Spleen (tissue), 11 donors: ENCODE measurements around the gene GLIPR1L2. TPM values are rescaled to one million over a fixed set of nuclear protein-coding genes. Genes with fewer than 3 reads are reported as not detected.

Source experiments
- DNase-seq: peaks from one replicate; pipeline ENCODE4 v3.0.0-alpha.2; 2020
- H3K27ac ChIP-seq, 8 donors: fragments of 200-600 bp; sonication (generic) in 7 of 8; 1 replicate in 4 of 8; 2 replicates in 4 of 8; pipeline versions ENCODE4 v1.5.0 to v1.8.0; 2016 to 2021; ENCODE audit warnings: inconsistent platforms in 4 of 8, mild to moderate bottlenecking in 4 of 8, moderate library complexity in 1 of 8
- H3K27me3 ChIP-seq, 7 donors: fragments of 200-600 bp; sonication (generic) in 6 of 7; replicated peaks in 1 of 7; 1 replicate in 4 of 7; 2 replicates in 3 of 7; pipeline versions ENCODE4 v1.5.0 to v1.8.0; 2016 to 2021; ENCODE audit warnings: inconsistent platforms in 3 of 7, mild to moderate bottlenecking in 1 of 7
- H3K36me3 ChIP-seq, 6 donors: fragments of 200-600 bp; sonication (generic) in 5 of 6; 1 replicate in 4 of 6; 2 replicates in 2 of 6; pipeline versions ENCODE4 v1.5.0 to v1.8.0; 2016 to 2021; ENCODE audit warnings: inconsistent platforms in 2 of 6
- H3K4me1 ChIP-seq, 6 donors: fragments of 200-600 bp; sonication (generic) in 5 of 6; 1 replicate in 3 of 6; 2 replicates in 3 of 6; pipeline versions ENCODE4 v1.5.0 to v1.8.0; 2016 to 2021; ENCODE audit warnings: inconsistent platforms in 3 of 6
- H3K4me3 ChIP-seq, 8 donors: fragments of 200-600 bp; sonication (generic) in 7 of 8; 1 replicate in 4 of 8; 2 replicates in 4 of 8; pipeline versions ENCODE4 v1.5.0 to v1.8.0; 2016 to 2021; ENCODE audit warnings: inconsistent platforms in 4 of 8, mild to moderate bottlenecking in 4 of 8, moderate library complexity in 2 of 8
- H3K9me3 ChIP-seq, 8 donors: fragments of 200-600 bp; sonication (generic) in 7 of 8; 1 replicate in 4 of 8; 2 replicates in 4 of 8; pipeline versions ENCODE4 v1.5.0 to v1.8.0; 2016 to 2021; ENCODE audit warnings: inconsistent platforms in 4 of 8
- POLR2A ChIP-seq, 3 donors: fragments of 450-650 bp; IDR thresholded peaks; one replicate each; pipeline ENCODE4 v1.5.1; 2017; ENCODE audit warnings: antibody characterized with exemption in 3 of 3, mild to moderate bottlenecking in 1 of 3
- POLR2AphosphoS5 ChIP-seq, 3 donors: sonication (generic); formaldehyde crosslinking; IDR thresholded peaks; one replicate each; pipeline ENCODE4 v1.5.1; 2017; ENCODE audit warnings: antibody characterized with exemption in 3 of 3
- WGBS, 5 donors: extraction: QIAGEN DNeasy Blood & Tissue Kit in 3 of 5; methylation state at CpG; one replicate each; pipeline versions ENCODE4 v1.1.5 to v1.1.7; 2013 to 2018; 5-methylcytosine and 5-hydroxymethylcytosine counted together
- intact Hi-C: fragments of 100-400 bp; cut with DNase I; formaldehyde crosslinking; loops from one replicate; pipeline ENCODE4 v1.15.0; 2023; ENCODE audit warnings: low total_unique reads
- polyA plus RNA-seq, 3 donors: library from polyadenylated mRNA; stranded (reverse); fragments of 200-250 nt; gene quantifications; one replicate each; pipeline ENCODE4 v1.2.1, GENCODE V29; 2013
- total RNA-seq, 7 donors: library from RNA; depleted of rRNA in 3 of 7; stranded (reverse); fragments of >200 nt in 3 of 7; fragmentation: NEBNext Ultra II Directional in 4 of 7; extraction: Animal tissue kit (Norgen Biotek cat#: 25700) in 4 of 7; gene quantifications; one replicate each; pipeline versions ENCODE4 v1.1.0 to v1.2.1, GENCODE V29; 2016 to 2021
- TF ChIP-seq, protein P1 (sequence below), 11 experiments: fragments of 200-600 bp in 7 of 11; fragments of 450-650 bp in 4 of 11; sonication (generic) in 4 of 11; IDR thresholded peaks in 8 of 11; conservative IDR thresholded peaks in 3 of 11; 1 replicate in 7 of 11; 2 replicates in 4 of 11; pipeline versions ENCODE4 v1.4.0 to v1.8.0; 2016 to 2021; ENCODE audit warnings: antibody characterized with exemption in 11 of 11, inconsistent platforms in 4 of 11, mild to moderate bottlenecking in 1 of 11
- donor health status: healthy with polysubstance abuse.
- donor health status: DM: no; HTN: no; CAD: no; lungs with moderate emphysema.
- donor health status: DM: no; HTN: no; CAD: no.
- donor health status: Bipolar disorder and iron deficiency.
- donor health status: healthy.
- donor health status: DM: no; HTN: no; CAD: no.
- donor health status: DM: yes; HTN: yes; CAD: no.

GLIPR1L2 gene
- total and polyA plus RNA-seq, 10 donors = 0.07 to 3.2 (median 0.77) TPM; not detected in 1

DNA sequence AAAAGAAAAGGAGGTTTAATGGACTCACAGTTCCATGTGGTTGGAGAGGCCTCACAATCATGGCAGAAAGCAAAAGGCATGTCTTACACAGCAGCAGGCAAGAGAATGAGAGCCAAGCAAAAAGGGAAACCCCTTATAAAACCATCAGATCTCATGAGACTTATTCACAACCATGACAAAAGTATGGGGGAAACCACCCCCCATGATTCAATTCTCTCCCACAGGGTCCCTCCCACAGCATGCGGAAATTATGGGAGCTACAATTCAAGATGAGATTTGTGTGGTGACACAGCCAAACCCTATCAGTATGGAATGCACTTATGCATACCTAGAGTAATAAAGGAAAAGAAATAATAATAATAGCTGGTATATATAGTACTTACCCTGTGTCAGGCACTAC lies 85.2 kb downstream of the GLIPR1L2 start:
- H3K4me3 ChIP-seq = no peak overlapping the region
- H3K27me3 ChIP-seq = no peaks in the 10 kb centered on the region
- DNase-seq = no peak
- H3K4me1 ChIP-seq = peaks cover 5 to 60% (median 46%) of the 10 kb centered on the region in 6 donors
- no peak for TF ChIP-seq POLR2AphosphoS5 (IDR thresholded peaks at IDR 0.05)
- TF ChIP-seq, protein P1, sequence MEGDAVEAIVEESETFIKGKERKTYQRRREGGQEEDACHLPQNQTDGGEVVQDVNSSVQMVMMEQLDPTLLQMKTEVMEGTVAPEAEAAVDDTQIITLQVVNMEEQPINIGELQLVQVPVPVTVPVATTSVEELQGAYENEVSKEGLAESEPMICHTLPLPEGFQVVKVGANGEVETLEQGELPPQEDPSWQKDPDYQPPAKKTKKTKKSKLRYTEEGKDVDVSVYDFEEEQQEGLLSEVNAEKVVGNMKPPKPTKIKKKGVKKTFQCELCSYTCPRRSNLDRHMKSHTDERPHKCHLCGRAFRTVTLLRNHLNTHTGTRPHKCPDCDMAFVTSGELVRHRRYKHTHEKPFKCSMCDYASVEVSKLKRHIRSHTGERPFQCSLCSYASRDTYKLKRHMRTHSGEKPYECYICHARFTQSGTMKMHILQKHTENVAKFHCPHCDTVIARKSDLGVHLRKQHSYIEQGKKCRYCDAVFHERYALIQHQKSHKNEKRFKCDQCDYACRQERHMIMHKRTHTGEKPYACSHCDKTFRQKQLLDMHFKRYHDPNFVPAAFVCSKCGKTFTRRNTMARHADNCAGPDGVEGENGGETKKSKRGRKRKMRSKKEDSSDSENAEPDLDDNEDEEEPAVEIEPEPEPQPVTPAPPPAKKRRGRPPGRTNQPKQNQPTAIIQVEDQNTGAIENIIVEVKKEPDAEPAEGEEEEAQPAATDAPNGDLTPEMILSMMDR (IDR thresholded peaks at IDR 0.05 in 8 of 11, conservative IDR thresholded peaks at IDR 0.05 in 3 of 11) = no peak
- no peak for TF ChIP-seq POLR2A (IDR thresholded peaks at IDR 0.05)
- H3K27ac ChIP-seq = no peak overlapping the region
- intact Hi-C loops = no loop called here
- WGBS, 5 donors = 84 to 93% (median 90%) methylated on average over 1 of the region's 1 CpG
- no peaks in the 10 kb centered on the region for H3K36me3 ChIP-seq
- H3K9me3 ChIP-seq = no peaks in the 10 kb centered on the region

DNA sequence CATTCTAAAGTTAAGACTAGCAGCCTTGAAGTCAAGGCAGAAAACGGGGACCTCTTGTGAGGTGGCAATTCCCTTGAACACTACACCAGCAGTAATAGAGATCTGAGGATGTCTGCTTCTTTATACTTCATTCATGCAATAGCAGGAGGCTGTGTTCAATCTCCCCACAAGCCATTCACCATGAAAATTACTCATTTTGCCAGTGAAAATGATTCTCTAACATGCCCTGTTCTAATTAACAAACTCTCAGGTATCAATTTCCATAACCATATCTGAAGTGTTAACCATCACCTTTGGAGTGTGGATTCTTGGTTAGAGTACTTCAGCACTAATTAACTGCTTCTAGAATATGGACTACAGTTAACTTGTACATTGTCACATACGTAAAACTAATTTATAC lies 86.2 kb downstream of the GLIPR1L2 start:
- TF ChIP-seq, protein P1 (IDR thresholded peaks at IDR 0.05 in 8 of 11, conservative IDR thresholded peaks at IDR 0.05 in 3 of 11) = no peak
- TF ChIP-seq POLR2AphosphoS5 (IDR thresholded peaks at IDR 0.05) (no peak), POLR2A (IDR thresholded peaks at IDR 0.05) (no peak)
- intact Hi-C loops = no loop called here
- no peak overlapping the region for H3K4me3 ChIP-seq
- peak overlapping the region in 1 of 8 donors; percentile 95 for H3K27ac ChIP-seq
- no peaks in the 10 kb centered on the region for H3K27me3 ChIP-seq
- H3K9me3 ChIP-seq = no peaks in the 10 kb centered on the region
- peaks cover 5 to 58% (median 46%) of the 10 kb centered on the region in 6 donors for H3K4me1 ChIP-seq
- no peak for DNase-seq
- no peaks in the 10 kb centered on the region for H3K36me3 ChIP-seq
- 74 to 90% (median 83%) methylated on average over 2 of the region's 2 CpGs for WGBS, 5 donors

DNA sequence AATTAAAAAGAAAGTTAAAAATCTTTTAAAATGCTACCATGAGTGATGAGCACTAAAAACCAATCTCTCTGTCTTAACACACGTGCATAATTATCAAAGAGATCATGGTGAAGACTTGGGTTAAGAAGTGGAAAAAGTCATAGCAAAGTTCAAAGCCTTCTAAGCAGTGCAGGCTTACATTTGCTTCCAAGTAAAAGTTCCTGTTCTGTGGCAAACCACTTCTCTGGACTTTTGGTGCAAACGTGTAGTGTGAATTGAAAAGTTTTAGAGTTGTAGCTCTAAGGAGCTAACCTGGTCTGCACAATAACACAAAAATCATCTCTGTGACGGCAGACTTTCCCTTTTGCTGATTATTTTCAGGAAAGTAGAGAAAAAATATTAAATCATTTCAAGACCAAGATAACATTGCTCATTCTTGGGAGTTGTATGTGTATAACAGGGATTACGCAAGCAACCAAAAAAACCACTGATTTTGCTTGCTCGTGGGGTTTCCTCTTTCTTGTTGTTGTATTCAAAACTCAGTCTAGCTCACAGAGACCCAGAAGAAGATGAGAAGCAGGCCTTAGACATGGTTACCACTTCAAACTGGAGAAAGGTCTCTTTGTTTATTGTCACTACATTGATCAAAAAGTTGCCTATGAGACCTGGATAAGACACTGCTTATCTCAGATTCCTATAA lies 87.4 kb downstream of the GLIPR1L2 start:
- DNase-seq = no peak
- peak overlapping the region in 1 of 8 donors; percentile 32 for H3K4me3 ChIP-seq
- H3K27ac ChIP-seq = peak overlapping the region; percentile 80 to 95 (median 92)
- TF ChIP-seq POLR2AphosphoS5 (IDR thresholded peaks at IDR 0.05) (no peak), POLR2A (IDR thresholded peaks at IDR 0.05) (no peak)
- TF ChIP-seq, protein P1 (IDR thresholded peaks at IDR 0.05 in 8 of 11, conservative IDR thresholded peaks at IDR 0.05 in 3 of 11) = no peak
- H3K4me1 ChIP-seq = peaks cover 5 to 59% (median 51%) of the 10 kb centered on the region in 6 donors
- WGBS, 5 donors = 21 to 34% (median 31%) methylated on average over 5 of the region's 5 CpGs
- no peaks in the 10 kb centered on the region for H3K36me3 ChIP-seq
- intact Hi-C loops = no loop called here
- H3K9me3 ChIP-seq = no peaks in the 10 kb centered on the region
- no peaks in the 10 kb centered on the region for H3K27me3 ChIP-seq

DNA sequence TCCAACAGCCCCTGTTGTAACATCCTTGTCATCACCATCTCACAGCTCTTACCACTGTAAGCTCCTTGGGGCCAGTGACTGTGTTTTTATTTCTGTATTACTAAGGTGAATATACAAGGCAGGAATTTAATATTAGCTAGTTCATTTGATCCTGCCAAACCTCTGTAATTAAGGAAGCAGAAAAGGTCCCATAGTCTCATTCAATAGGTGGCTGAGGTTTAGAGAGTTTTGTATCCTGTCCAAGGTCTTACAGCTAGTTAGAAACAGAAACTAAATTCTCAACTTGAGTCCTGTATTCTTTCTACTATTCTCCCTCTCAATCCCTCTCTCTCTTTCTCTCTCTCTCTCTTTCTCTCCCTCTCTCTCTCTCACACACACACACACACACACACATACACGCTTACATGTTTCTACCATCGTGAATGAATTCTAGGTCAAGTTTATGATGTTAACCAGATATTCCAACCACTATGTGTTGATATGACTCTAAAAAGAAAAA lies 89.1 kb downstream of the GLIPR1L2 start:
- intact Hi-C loops = no loop called here

More for the DNA sequence above, 89.1 kb downstream of the GLIPR1L2 start:
- peaks cover 5 to 77% (median 68%) of the 10 kb centered on the region in 6 donors for H3K4me1 ChIP-seq
- no peak for DNase-seq
- 7 to 28% (median 23%) methylated on average over 2 of the region's 2 CpGs for WGBS, 5 donors
- H3K4me3 ChIP-seq = peak overlapping the region in 7 of 8 donors; percentile 44 to 77 (median 46)
- no peaks in the 10 kb centered on the region for H3K9me3 ChIP-seq
- TF ChIP-seq, protein P1 (IDR thresholded peaks at IDR 0.05 in 8 of 11, conservative IDR thresholded peaks at IDR 0.05 in 3 of 11) = no peak
- TF ChIP-seq POLR2A (IDR thresholded peaks at IDR 0.05) (no peak), POLR2AphosphoS5 (IDR thresholded peaks at IDR 0.05) (no peak)
- H3K27ac ChIP-seq = peak overlapping the region; percentile 80 to 95 (median 92)
- peaks cover 0 to 15% (median 0%) of the 10 kb centered on the region in 6 donors for H3K36me3 ChIP-seq
- H3K27me3 ChIP-seq = no peaks in the 10 kb centered on the region
